Measurements from ENCODE around the gene FHDC1.

The FHDC1 gene

DNA sequence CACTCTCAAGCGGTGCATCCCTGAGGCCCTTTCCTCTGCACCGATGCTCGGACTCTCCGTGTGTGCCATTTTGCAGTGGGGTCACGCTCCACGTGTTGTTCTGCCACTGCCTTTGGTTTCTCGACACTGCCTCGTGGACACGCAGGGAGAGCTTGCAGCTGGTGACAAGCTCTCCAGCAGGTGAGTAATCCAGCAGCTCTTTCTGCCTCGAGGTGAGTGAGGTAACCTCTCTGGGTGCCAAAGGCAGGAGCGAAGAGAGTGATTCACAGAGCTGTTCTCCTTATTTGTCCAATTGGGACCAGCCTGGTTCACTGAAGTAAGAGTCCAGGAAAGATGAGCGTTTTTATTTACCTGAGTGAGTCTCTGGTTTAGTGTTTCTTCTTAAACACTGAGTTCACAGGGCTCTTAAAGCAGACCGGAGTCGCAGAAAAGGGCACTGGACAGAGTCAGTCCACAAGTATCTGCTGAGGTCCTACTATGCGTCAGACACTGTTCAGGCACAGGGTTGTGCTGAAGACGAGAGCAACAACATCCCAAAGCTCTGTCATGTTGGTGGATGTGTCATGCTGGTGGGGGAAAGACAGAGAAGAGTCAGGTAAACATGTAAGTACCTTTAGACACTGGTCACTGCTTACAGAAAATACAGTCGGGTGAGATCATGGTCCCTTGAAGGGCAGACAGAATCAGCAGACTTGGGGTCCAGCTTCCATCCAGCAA lies 61.8 kb downstream of the FHDC1 start:
- H3K27ac ChIP-seq = no peak overlapping the region
- TF ChIP-seq ZFX (IDR thresholded peaks at IDR 0.05; ENCODE audit: borderline replicate concordance) = no peak
- TF ChIP-seq, protein P1, sequence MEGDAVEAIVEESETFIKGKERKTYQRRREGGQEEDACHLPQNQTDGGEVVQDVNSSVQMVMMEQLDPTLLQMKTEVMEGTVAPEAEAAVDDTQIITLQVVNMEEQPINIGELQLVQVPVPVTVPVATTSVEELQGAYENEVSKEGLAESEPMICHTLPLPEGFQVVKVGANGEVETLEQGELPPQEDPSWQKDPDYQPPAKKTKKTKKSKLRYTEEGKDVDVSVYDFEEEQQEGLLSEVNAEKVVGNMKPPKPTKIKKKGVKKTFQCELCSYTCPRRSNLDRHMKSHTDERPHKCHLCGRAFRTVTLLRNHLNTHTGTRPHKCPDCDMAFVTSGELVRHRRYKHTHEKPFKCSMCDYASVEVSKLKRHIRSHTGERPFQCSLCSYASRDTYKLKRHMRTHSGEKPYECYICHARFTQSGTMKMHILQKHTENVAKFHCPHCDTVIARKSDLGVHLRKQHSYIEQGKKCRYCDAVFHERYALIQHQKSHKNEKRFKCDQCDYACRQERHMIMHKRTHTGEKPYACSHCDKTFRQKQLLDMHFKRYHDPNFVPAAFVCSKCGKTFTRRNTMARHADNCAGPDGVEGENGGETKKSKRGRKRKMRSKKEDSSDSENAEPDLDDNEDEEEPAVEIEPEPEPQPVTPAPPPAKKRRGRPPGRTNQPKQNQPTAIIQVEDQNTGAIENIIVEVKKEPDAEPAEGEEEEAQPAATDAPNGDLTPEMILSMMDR (IDR thresholded peaks at IDR 0.05) = no peak

DNA sequence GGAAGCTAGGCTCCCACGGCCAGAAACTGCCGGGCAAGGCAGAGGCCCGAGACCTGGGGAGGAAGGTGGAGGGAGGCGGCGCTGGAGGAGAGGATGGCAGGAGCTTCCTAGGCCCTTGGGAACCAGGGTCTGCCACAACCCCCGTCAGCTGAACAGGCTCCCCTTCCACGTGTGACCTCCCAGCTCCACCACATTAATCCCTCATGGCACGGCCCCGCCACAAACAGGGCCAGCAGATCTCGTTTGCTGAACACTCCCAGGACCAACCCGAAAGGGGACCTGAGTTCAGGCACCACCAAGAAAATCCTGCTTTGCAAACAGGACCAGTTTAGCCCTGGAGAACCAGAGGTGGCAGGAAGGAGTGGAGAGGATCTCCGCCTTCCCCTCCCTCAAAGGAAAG lies 62.7 kb downstream of the FHDC1 start:
- TF ChIP-seq, protein P1 (IDR thresholded peaks at IDR 0.05) = no peak
- TF ChIP-seq ZFX (IDR thresholded peaks at IDR 0.05; ENCODE audit: borderline replicate concordance) = no peak
- no peak overlapping the region for H3K27ac ChIP-seq

DNA sequence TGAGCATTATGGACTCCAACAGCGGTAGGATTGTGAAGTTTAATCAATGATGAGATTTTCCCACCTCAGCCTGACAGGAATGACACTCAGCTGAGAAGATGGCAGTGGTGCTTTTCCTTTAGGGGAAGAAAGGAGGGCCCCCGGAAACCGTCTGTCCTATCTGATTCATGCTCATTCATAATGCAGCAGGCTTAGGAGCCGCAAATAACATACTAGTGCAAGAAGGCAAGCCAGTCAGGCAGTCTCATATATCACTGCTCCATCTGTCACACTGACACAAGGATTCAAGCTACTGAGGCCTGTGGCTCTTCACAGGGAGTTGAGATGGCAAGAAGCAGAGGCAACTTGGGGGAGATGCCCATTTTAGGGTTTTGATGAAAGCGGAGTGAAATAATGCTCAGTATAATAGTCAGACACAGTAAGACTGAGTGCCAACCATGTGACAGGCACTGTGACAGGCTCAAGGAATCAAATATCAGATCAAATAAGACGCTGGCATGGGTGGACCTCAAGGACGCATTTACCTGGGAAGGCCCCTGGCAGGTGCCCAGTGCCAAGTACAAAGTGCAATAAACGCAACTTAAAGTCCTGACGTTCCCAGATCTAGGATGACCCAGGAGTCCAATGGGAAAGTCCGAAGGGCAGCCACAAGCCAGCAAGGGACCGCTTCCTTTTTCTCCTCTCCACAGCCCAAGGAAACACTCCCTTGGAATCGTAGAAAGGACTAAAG lies 63.4 kb downstream of the FHDC1 start:
- H3K27ac ChIP-seq = peak overlapping the region; percentile 49
- TF ChIP-seq, protein P1 (IDR thresholded peaks at IDR 0.05) = no peak
- TF ChIP-seq ZFX (IDR thresholded peaks at IDR 0.05; ENCODE audit: borderline replicate concordance) = no peak

DNA sequence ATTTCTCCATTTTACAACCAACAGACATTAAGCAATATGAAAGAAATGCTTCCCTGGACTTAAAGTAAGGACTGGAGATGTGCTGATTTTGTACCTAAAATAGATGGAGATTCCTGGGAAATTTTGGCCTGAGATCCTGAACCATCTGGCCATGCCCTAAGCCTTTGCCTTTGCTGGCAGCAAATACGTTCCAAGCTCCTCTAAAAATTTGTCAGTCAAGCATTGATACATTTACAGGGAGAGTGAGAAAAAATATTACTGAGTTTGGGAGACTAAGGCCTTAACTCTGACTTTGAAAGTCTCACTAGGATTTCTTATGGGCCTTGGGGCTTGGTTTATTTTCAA lies 63.9 kb downstream of the FHDC1 start:
- TF ChIP-seq ZFX (IDR thresholded peaks at IDR 0.05; ENCODE audit: borderline replicate concordance) = no peak
- TF ChIP-seq, protein P1 (IDR thresholded peaks at IDR 0.05) = no peak
- H3K27ac ChIP-seq = peak overlapping the region; percentile 49

DNA sequence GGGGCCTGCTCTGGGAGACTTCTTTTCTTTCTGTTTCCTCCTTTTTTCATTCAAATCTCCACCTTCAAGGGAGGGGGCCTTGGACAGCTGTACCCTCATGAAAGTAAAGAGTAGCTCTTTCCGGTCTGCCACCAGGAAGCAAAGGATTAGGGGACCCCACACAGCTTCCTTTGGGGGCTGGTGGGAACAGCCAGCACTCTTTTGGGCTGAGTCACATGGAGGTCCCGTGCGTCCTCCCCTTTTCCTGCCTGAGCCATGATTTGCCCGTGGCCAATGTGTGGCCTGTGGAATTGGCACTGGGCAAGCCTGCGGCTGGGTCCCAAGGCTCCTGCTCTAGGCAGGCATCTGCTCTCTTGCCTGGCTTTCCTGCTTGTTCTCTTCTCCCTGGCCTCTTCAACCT lies 65.5 kb downstream of the FHDC1 start:
- H3K27ac ChIP-seq = peak overlapping the region; percentile 43
- TF ChIP-seq, protein P1 (IDR thresholded peaks at IDR 0.05) = no peak
- no peak for TF ChIP-seq ZFX (IDR thresholded peaks at IDR 0.05; ENCODE audit: borderline replicate concordance)

DNA sequence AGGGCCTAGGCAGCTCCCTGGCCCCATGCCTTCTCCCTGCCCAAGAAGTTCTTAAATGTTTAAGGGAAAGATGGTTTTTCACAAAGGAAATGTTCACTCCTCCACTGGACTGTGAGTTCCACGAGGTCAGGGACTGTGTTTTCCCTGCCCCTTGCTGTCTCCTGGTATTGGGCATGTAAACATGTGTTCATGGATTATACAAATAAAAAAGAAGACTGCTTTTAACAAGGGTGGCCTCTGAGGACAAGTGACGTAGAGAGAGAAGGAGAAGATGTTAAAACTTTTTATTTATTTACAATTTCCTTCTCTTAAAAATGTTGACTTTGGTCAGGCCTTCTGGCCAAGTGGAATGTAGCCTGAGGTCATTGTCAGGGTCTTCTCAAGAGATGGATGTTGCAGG lies 66.0 kb downstream of the FHDC1 start:
- H3K27ac ChIP-seq = peak overlapping the region; percentile 43
- TF ChIP-seq, protein P1 (IDR thresholded peaks at IDR 0.05) = no peak
- no peak for TF ChIP-seq ZFX (IDR thresholded peaks at IDR 0.05; ENCODE audit: borderline replicate concordance)
